K562 (cell line): ENCODE results near the gene PRRC2A. TPM values are rescaled to one million over a fixed set of nuclear protein-coding genes. Genes with fewer than 3 reads are reported as not detected.

Experiments used
- BRD9 ChIP-seq: fragments of 450-650 bp; IDR thresholded peaks from 2 replicates; pipeline ENCODE4 v1.6.1; 2018; ENCODE audit warnings: low read depth; ENCODE audit not compliant: partially characterized antibody
- CEBPG ChIP-seq, 3 experiments: fragments of 200-800 bp in 1 of 3; sonication (Bioruptor generic) in 1 of 3; sonication (generic) in 1 of 3; formaldehyde crosslinking in 1 of 3; IDR thresholded peaks in 2 of 3; conservative IDR thresholded peaks in 1 of 3; 2 replicates each; pipeline versions ENCODE4 v1.6.1 to v1.8.0; 2016 to 2022; ENCODE audit warnings: missing compliant biosample characterization in 2 of 3, missing genetic modification characterization in 2 of 3, mild to moderate bottlenecking in 1 of 3, missing genetic modification reagents in 1 of 3
- ELF1 ChIP-seq: fragments of 200-800 bp; sonication (Bioruptor generic); IDR thresholded peaks from 2 replicates; pipeline ENCODE4 v1.6.1; 2016; ENCODE audit warnings: missing genetic modification characterization, missing compliant biosample characterization
- ELF2 ChIP-seq: fragments of 250-450 bp; sonication (Bioruptor Pico); IDR thresholded peaks from 2 replicates; pipeline ENCODE4 v1.5.0; 2021; ENCODE audit warnings: mild to moderate bottlenecking
- MTA1 ChIP-seq: fragments of 450-650 bp; IDR thresholded peaks from 2 replicates; pipeline ENCODE4 v1.6.1; 2017; ENCODE audit warnings: borderline replicate concordance
- NCOA2 ChIP-seq, 2 experiments: fragments of 450-650 bp; IDR thresholded peaks; 2 replicates each; pipeline ENCODE4 v1.6.1; 2018; ENCODE audit warnings: mild to moderate bottlenecking in 2 of 2, moderate library complexity in 1 of 2; ENCODE audit not compliant: partially characterized antibody in 2 of 2
- NR2C1 ChIP-seq, 2 experiments: fragments of 450-650 bp; IDR thresholded peaks; 2 replicates each; pipeline ENCODE4 v1.6.1; 2017; ENCODE audit warnings: mild to moderate bottlenecking in 2 of 2, antibody characterized with exemption in 1 of 2, inconsistent platforms in 1 of 2, missing compliant biosample characterization in 1 of 2, missing genetic modification characterization in 1 of 2
- SIN3A ChIP-seq, 2 experiments: fragments of 150-350 bp in 1 of 2; IDR thresholded peaks; 2 replicates each; pipeline ENCODE4 v1.6.1; 2011 to 2016; ENCODE audit warnings: borderline replicate concordance in 2 of 2, low read depth in 2 of 2, low read length in 2 of 2, mild to moderate bottlenecking in 2 of 2, moderate library complexity in 2 of 2; ENCODE audit not compliant: control insufficient read depth in 1 of 2
- SMAD1 ChIP-seq: fragments of 150-350 bp; IDR thresholded peaks from 2 replicates; pipeline ENCODE4 v1.6.1; 2014; ENCODE audit warnings: low read length, low read depth; ENCODE audit not compliant: partially characterized antibody
- SMARCA4 ChIP-seq: fragments of 450-650 bp; IDR thresholded peaks from 2 replicates; pipeline ENCODE4 v1.6.1; 2016
- SOX6 ChIP-seq: fragments of 450-650 bp; IDR thresholded peaks from 2 replicates; pipeline ENCODE4 v1.6.1; 2014; ENCODE audit warnings: mild to moderate bottlenecking
- TOE1 ChIP-seq, 2 experiments: fragments of 450-650 bp in 1 of 2; sonication (generic) in 1 of 2; formaldehyde crosslinking in 1 of 2; IDR thresholded peaks; 2 replicates each; pipeline versions ENCODE4 v1.7.1 to v1.8.0; 2016 to 2022; ENCODE audit warnings: borderline replicate concordance in 2 of 2, mild to moderate bottlenecking in 2 of 2, antibody characterized with exemption in 1 of 2, inconsistent platforms in 1 of 2, low read depth in 1 of 2, missing genetic modification reagents in 1 of 2, moderate library complexity in 1 of 2
- ZNF668 ChIP-seq: fragments of 250-450 bp; sonication (Bioruptor Pico); IDR thresholded peaks from 2 replicates; pipeline ENCODE4 v1.8.0; 2022; ENCODE audit warnings: mild to moderate bottlenecking, inconsistent platforms
- polyA plus RNA-seq, 8 experiments: library from polyadenylated mRNA; depleted of rRNA in 4 of 8; stranded (reverse) in 5 of 8; unstranded in 3 of 8; fragments of >200 nt; fragmentation: Nextera tagmentation in 2 of 8; fragmentation: Illumina TruSeq in 1 of 8; extraction: Ambion mirVana in 2 of 8; extraction: Trizol in 1 of 8; gene quantifications; 2 replicates each; pipeline versions ENCODE4 v1.2.1 to v1.2.3, GENCODE V29; 2011 to 2014; ENCODE audit warnings: inconsistent platforms in 1 of 8, missing spikeins in 1 of 8
- total RNA-seq, 7 experiments: library from RNA; depleted of rRNA in 6 of 7; stranded (reverse); fragments of >200 nt in 6 of 7; fragmentation: Illumina TruSeq in 2 of 7; extraction: Trizol in 2 of 7; gene quantifications; 2 replicates each; pipeline versions ENCODE4 v1.2.1 to v1.2.3, GENCODE V29; 2011 to 2021; ENCODE audit warnings: low replicate concordance in 1 of 7
- TF ChIP-seq, protein P1 (sequence below): fragments of 250-450 bp; sonication (Bioruptor Pico); IDR thresholded peaks from 2 replicates; pipeline ENCODE4 v1.5.0; 2021
- TF ChIP-seq, protein P2 (sequence below): fragments of 200-800 bp; sonication (Bioruptor generic); IDR thresholded peaks from 2 replicates; pipeline ENCODE4 v1.6.1; 2017; ENCODE audit warnings: missing genetic modification characterization, missing compliant biosample characterization
- TF ChIP-seq, protein P3 (sequence below): sonication (generic); formaldehyde crosslinking; IDR thresholded peaks from 2 replicates; pipeline ENCODE4 v1.8.1; 2023; ENCODE audit warnings: mild to moderate bottlenecking, missing genetic modification reagents

The PRRC2A gene
- total and polyA plus RNA-seq, 9 of the 15 experiments (the other 6 are each of a cell fraction or from before 2014, with no cell fraction given): 1.0 to 332 (median 63.0) TPM

DNA sequence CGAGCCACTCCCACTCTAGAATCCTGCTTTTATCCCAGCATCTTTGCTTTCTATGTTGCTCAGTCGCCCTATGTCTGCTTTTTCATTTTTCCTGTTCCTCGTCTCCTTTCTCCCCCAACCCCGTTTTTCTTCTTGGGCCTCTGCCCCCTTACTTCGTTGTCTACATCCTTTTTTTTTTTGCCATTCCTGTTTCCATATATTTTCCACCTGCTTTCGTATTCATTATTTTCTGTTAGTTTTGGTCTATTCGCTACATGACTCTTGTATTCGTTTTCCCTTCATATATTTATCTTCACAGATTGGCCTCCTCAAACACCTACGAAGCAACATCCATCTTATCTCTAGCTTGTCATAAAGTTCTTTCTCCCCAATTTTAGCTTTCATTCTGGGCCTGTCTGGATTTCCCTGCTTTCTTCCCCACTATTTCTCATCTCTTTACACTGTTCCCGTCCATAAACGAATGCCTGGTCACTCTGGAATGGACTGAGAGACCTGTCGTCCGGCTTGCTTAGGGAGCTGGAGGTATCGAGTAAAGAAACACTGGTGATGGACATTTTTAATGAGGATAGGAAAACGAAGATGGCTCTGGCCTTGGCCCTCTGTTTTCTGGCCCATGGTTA lies 915 bp downstream of the PRRC2A start (continued):
- TF ChIP-seq BRD9 (no peak), ELF1 (tag) (no peak), SMARCA4 (peak; percentile 71; the same call in 1 of the 2 replicates), ELF2 (CRISPR knock-in tag) (no peak), TOE1 (IDR thresholded peaks at IDR 0.05; ENCODE audit: borderline replicate concordance) (no peak), TOE1 (CRISPR knock-in tag; IDR thresholded peaks at IDR 0.05; ENCODE audit: borderline replicate concordance, low read depth) (no peak), SMAD1 (no peak), MTA1 (peak; percentile 78; the same call in 1 of the 2 replicates), CEBPG (CRISPR knock-in tag; IDR thresholded peaks at IDR 0.05) (no peak), CEBPG (tag; conservative IDR thresholded peaks at IDR 0.05 in 1 of 2, IDR thresholded peaks at IDR 0.05 in 1 of 2) (no peak), ZNF668 (no peak), NR2C1 (IDR thresholded peaks at IDR 0.05) (no peak), NR2C1 (tag; IDR thresholded peaks at IDR 0.05) (no peak), NCOA2 (IDR thresholded peaks at IDR 0.05; ENCODE audit: partially characterized antibody in 2 of 2) (no peak), SOX6 (no peak), SIN3A (IDR thresholded peaks at IDR 0.05; ENCODE audit: borderline replicate concordance in 2 of 2, control insufficient read depth in 1 of 2, low read depth in 2 of 2, low read length in 2 of 2) (0 out of 4 replicates have a peak, but pooled peaks of 1 of the 2 experiments have one; percentile 48)
- TF ChIP-seq, protein P1, sequence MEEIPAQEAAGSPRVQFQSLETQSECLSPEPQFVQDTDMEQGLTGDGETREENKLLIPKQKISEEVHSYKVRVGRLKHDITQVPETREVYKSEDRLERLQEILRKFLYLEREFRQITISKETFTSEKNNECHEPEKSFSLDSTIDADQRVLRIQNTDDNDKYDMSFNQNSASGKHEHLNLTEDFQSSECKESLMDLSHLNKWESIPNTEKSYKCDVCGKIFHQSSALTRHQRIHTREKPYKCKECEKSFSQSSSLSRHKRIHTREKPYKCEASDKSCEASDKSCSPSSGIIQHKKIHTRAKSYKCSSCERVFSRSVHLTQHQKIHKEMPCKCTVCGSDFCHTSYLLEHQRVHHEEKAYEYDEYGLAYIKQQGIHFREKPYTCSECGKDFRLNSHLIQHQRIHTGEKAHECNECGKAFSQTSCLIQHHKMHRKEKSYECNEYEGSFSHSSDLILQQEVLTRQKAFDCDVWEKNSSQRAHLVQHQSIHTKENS (CRISPR knock-in tag): no peak
- TF ChIP-seq, protein P2, sequence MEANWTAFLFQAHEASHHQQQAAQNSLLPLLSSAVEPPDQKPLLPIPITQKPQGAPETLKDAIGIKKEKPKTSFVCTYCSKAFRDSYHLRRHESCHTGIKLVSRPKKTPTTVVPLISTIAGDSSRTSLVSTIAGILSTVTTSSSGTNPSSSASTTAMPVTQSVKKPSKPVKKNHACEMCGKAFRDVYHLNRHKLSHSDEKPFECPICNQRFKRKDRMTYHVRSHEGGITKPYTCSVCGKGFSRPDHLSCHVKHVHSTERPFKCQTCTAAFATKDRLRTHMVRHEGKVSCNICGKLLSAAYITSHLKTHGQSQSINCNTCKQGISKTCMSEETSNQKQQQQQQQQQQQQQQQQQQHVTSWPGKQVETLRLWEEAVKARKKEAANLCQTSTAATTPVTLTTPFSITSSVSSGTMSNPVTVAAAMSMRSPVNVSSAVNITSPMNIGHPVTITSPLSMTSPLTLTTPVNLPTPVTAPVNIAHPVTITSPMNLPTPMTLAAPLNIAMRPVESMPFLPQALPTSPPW (CRISPR knock-in tag): no peak
- TF ChIP-seq, protein P3, sequence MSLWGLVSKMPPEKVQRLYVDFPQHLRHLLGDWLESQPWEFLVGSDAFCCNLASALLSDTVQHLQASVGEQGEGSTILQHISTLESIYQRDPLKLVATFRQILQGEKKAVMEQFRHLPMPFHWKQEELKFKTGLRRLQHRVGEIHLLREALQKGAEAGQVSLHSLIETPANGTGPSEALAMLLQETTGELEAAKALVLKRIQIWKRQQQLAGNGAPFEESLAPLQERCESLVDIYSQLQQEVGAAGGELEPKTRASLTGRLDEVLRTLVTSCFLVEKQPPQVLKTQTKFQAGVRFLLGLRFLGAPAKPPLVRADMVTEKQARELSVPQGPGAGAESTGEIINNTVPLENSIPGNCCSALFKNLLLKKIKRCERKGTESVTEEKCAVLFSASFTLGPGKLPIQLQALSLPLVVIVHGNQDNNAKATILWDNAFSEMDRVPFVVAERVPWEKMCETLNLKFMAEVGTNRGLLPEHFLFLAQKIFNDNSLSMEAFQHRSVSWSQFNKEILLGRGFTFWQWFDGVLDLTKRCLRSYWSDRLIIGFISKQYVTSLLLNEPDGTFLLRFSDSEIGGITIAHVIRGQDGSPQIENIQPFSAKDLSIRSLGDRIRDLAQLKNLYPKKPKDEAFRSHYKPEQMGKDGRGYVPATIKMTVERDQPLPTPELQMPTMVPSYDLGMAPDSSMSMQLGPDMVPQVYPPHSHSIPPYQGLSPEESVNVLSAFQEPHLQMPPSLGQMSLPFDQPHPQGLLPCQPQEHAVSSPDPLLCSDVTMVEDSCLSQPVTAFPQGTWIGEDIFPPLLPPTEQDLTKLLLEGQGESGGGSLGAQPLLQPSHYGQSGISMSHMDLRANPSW (CRISPR knock-in tag): peak; percentile 79; the same call in 1 of the 2 replicates
